Measurements from ENCODE around the gene CD200R1L. TPM values are rescaled to one million over a fixed set of nuclear protein-coding genes. Genes with fewer than 3 reads are reported as not detected.

The CD200R1L gene
- total and polyA plus RNA-seq, 7 donors: not detected

DNA sequence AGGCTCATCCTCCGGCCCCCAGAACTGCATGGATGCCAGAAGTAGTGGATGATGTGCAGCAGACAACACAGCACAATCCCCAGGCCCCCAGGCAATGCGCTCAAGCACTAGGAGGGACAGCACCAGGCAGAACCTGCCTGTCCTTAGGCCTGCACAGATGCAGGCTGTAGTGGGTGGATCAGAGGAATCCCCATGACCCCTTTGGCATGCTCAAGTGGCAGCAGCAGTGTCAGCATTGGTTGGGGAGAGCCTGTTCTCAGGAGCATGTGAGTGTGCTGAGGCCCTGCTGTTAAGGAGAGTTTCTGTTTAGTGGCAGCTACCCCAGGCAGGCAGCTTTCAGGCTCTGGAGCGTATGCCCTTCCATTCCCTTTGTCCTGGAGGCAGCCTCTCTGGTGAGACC, 25.1 kb upstream of the CD200R1L start:
- DNase-seq: no peak
- H3K4me3 ChIP-seq: no peak overlapping the region
- no peaks in the 10 kb centered on the region for H3K27me3 ChIP-seq
- 75 to 90% methylated on average over 3 of the region's 3 CpGs for WGBS, 2 donors
- H3K9me3 ChIP-seq: peaks cover 0 to 8% (median 0%) of the 10 kb centered on the region in 4 donors
- no peak overlapping the region for H3K27ac ChIP-seq
- no peak for TF ChIP-seq POLR2AphosphoS5 (IDR thresholded peaks at IDR 0.05)
- no peak for TF ChIP-seq EP300 (IDR thresholded peaks at IDR 0.05)
- no peak for TF ChIP-seq POLR2A (IDR thresholded peaks at IDR 0.05)
- TF ChIP-seq, protein P1, sequence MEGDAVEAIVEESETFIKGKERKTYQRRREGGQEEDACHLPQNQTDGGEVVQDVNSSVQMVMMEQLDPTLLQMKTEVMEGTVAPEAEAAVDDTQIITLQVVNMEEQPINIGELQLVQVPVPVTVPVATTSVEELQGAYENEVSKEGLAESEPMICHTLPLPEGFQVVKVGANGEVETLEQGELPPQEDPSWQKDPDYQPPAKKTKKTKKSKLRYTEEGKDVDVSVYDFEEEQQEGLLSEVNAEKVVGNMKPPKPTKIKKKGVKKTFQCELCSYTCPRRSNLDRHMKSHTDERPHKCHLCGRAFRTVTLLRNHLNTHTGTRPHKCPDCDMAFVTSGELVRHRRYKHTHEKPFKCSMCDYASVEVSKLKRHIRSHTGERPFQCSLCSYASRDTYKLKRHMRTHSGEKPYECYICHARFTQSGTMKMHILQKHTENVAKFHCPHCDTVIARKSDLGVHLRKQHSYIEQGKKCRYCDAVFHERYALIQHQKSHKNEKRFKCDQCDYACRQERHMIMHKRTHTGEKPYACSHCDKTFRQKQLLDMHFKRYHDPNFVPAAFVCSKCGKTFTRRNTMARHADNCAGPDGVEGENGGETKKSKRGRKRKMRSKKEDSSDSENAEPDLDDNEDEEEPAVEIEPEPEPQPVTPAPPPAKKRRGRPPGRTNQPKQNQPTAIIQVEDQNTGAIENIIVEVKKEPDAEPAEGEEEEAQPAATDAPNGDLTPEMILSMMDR (IDR thresholded peaks at IDR 0.05): no peak
- intact Hi-C loops (cut with DNase I): no loop called here
- H3K36me3 ChIP-seq: no peaks in the 10 kb centered on the region
- no peaks in the 10 kb centered on the region for H3K4me1 ChIP-seq

DNA sequence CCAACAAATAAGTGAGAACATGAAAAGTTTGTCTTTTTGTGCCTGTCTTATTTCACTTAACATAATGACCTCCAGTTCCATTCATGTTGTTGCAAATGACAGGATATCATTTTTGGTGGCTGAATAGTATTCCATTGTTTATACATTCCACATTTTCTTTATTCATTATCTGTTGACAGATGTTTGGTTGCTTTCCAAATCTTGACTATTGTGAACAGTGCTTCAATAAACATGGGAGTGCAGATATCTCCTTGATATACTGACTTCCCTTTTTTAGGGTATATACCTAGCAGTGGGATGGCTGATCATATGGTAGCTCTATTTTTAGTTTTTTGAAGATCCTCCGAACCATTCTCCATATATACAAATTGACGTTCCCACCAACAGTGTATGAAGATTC, 19.1 kb upstream of the CD200R1L start:
- no peak overlapping the region for H3K4me3 ChIP-seq
- TF ChIP-seq, protein P1 (IDR thresholded peaks at IDR 0.05): no peak
- TF ChIP-seq EP300 (IDR thresholded peaks at IDR 0.05): no peak
- TF ChIP-seq POLR2AphosphoS5 (IDR thresholded peaks at IDR 0.05): no peak
- no peak for TF ChIP-seq POLR2A (IDR thresholded peaks at IDR 0.05)
- H3K4me1 ChIP-seq: no peaks in the 10 kb centered on the region
- peaks cover 0 to 3% (median 0%) of the 10 kb centered on the region in 4 donors for H3K9me3 ChIP-seq
- no peak overlapping the region for H3K27ac ChIP-seq
- no peak for DNase-seq
- 65 to 98% methylated on average over 2 of the region's 2 CpGs for WGBS, 2 donors
- intact Hi-C loops (cut with DNase I): no loop called here
- H3K36me3 ChIP-seq: no peaks in the 10 kb centered on the region
- H3K27me3 ChIP-seq: no peaks in the 10 kb centered on the region

DNA sequence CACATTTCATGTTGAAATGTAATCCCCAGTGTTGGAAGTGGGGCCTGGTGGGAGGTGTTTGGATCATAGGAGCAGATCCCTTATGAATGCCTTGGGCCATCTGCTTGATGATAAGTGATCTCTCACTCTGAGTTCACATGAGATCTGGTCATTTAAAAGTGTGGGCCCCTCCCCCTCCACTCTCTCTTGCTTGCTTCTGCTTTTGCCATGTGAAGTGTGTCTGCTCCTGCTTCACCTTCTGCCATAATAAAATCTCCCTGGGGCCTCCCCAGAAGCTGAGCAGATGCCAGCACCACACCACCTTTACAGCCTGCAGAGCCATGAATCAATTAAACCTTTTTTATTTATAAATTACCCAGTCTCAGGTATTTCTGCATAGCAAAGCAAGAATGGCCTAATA, 14.2 kb upstream of the CD200R1L start:
- Histone ChIP-seq H3K9me3 (peaks cover 0 to 4% (median under 1%) of the 10 kb centered on the region in 4 donors), H3K27me3 (no peaks in the 10 kb centered on the region), H3K36me3 (no peaks in the 10 kb centered on the region), H3K27ac (no peak overlapping the region), H3K4me1 (no peaks in the 10 kb centered on the region), H3K4me3 (no peak overlapping the region)
- DNase-seq: no peak
- TF ChIP-seq, protein P1 (IDR thresholded peaks at IDR 0.05): no peak
- TF ChIP-seq POLR2AphosphoS5 (IDR thresholded peaks at IDR 0.05): no peak
- no peak for TF ChIP-seq EP300 (IDR thresholded peaks at IDR 0.05)
- TF ChIP-seq POLR2A (IDR thresholded peaks at IDR 0.05): no peak
- intact Hi-C loops (cut with DNase I): no loop called here

DNA sequence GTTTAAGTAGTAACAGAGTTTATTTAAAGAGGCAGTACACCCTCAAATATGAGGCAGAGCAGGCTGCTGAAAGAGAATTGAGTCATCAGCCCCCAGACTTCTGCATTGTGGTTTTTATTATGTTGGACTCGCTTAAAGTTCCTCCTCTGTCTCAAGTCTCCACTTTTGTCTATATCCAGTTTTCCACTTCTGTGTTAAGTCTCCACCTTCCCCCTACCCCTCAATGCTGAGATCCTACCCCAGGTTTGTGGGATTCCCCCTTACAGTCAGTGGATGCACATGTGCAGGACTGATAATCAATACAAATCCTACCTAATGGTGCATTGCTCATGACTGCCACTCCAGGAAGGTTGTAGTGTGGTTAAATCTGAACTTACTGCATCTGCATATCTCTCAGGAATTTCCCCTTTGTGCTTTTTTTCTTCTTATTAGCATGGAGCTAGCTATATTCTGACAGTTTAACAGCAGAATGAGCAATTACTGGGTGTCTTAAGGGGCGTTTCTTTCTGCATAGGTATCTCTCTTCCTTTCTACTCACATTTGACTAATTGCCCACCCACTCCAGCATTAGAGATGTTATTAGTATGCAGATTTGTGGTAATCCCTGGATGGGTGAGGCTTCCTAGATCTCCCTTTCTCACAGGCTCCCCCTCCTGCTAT, 11.9 kb upstream of the CD200R1L start:
- intact Hi-C loops (cut with DNase I): no loop called here
- 47 to 52% methylated on average over 2 of the region's 2 CpGs for WGBS, 2 donors
- Histone ChIP-seq H3K27me3 (no peaks in the 10 kb centered on the region), H3K9me3 (peaks cover 0 to 4% (median under 1%) of the 10 kb centered on the region in 4 donors), H3K4me3 (no peak overlapping the region), H3K4me1 (no peaks in the 10 kb centered on the region), H3K27ac (no peak overlapping the region), H3K36me3 (no peaks in the 10 kb centered on the region)
- TF ChIP-seq EP300 (IDR thresholded peaks at IDR 0.05): no peak
- TF ChIP-seq, protein P1 (IDR thresholded peaks at IDR 0.05): no peak
- TF ChIP-seq POLR2AphosphoS5 (IDR thresholded peaks at IDR 0.05): no peak
- no peak for TF ChIP-seq POLR2A (IDR thresholded peaks at IDR 0.05)
- DNase-seq: no peak

DNA sequence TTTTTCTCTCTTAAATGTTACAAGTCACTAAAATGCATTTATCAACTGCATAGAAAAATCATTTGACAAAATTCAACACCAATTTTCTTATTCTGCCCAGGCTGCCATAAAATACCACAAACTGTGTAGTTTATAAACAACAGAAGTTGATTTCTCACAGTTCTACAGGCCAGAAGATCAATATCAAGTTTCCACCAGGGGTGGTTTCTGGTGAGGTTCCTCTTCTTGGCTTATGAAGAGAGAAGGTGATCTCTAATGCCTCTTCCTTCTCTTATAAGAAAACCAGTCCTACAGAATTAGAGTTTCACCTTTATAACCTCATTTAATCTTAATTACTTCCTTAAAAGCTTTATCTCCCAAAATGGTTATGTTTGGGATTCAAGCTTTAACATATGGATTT, 10.9 kb upstream of the CD200R1L start:
- H3K4me3 ChIP-seq: no peak overlapping the region
- H3K27me3 ChIP-seq: no peaks in the 10 kb centered on the region
- H3K27ac ChIP-seq: no peak overlapping the region
- H3K9me3 ChIP-seq: peaks cover 0 to 4% (median 1%) of the 10 kb centered on the region in 4 donors
- intact Hi-C loops (cut with DNase I): no loop called here
- H3K36me3 ChIP-seq: no peaks in the 10 kb centered on the region
- H3K4me1 ChIP-seq: no peaks in the 10 kb centered on the region
- TF ChIP-seq, protein P1 (IDR thresholded peaks at IDR 0.05): no peak
- TF ChIP-seq EP300 (IDR thresholded peaks at IDR 0.05): no peak
- no peak for TF ChIP-seq POLR2A (IDR thresholded peaks at IDR 0.05)
- no peak for TF ChIP-seq POLR2AphosphoS5 (IDR thresholded peaks at IDR 0.05)
- no peak for DNase-seq

Measured in sigmoid colon (tissue), 7 donors.